Right atrium auricular region (tissue), 2 donors: Measurements from ENCODE around the gene SIGLEC5. TPM values are rescaled to one million over a fixed set of nuclear protein-coding genes. Genes with fewer than 3 reads are reported as not detected.

Experiments used
- DNase-seq: peaks from one replicate; pipeline ENCODE4 v3.0.0-alpha.2; 2019; ENCODE audit warnings: low spot score
- H3K27ac ChIP-seq, 2 donors: fragments of 200-600 bp; sonication (generic); 1 replicate in 1 of 2; 2 replicates in 1 of 2; pipeline ENCODE4 v1.5.1; 2016 to 2019
- H3K27me3 ChIP-seq, 2 donors: fragments of 200-600 bp; sonication (generic); one replicate each; pipeline versions ENCODE4 v1.5.1 to v1.6.0; 2017 to 2019
- H3K36me3 ChIP-seq: fragments of 200-600 bp; sonication (generic); one replicate; pipeline ENCODE4 v1.5.1; 2016
- H3K4me1 ChIP-seq, 2 donors: fragments of 200-600 bp; sonication (generic); one replicate each; pipeline versions ENCODE4 v1.5.1 to v1.6.0; 2017 to 2019
- H3K4me3 ChIP-seq, 2 donors: fragments of 200-600 bp; sonication (generic); 1 replicate in 1 of 2; 2 replicates in 1 of 2; pipeline ENCODE4 v1.5.1; 2017 to 2019; ENCODE audit warnings: mild to moderate bottlenecking in 1 of 2, moderate library complexity in 1 of 2
- H3K9me3 ChIP-seq, 2 donors: fragments of 200-600 bp; sonication (generic); one replicate each; pipeline ENCODE4 v1.5.1; 2019
- total RNA-seq, 2 donors: library from RNA; depleted of rRNA; stranded (reverse); fragments of >200 nt; gene quantifications; one replicate each; pipeline ENCODE4 v1.1.0, GENCODE V29; 2016
- TF ChIP-seq, protein P1 (sequence below), 2 donors: fragments of 200-600 bp; sonication (generic); IDR thresholded peaks; one replicate each; pipeline ENCODE4 v1.5.1; 2019; ENCODE audit warnings: antibody characterized with exemption in 2 of 2

The SIGLEC5 gene
- total RNA-seq, 2 donors from 2014 or later, result 1.7 TPM; not detected in 1

DNA sequence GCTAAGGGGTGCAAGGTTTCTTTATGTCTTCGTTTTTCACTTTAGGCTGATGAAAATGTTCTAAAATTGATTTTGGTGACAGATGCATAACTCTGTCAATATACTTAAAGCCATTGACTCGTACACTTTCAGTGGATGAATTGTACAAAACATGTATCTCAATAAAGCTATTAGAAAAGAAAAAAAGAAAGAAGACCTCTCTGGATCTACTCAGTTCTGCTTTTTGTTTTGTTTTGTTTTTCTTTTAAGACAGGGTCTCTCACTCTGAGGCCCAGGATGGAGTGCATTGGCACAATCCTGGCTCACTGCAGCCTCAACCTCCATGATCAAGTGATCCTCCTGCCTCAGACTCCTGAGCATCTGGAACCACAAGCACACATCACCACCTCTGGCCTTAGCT, 3.5 kb downstream of the SIGLEC5 start:
- Histone ChIP-seq H3K4me3 (no peak overlapping the region), H3K36me3 (no peaks in the 10 kb centered on the region)
- TF ChIP-seq, protein P1, sequence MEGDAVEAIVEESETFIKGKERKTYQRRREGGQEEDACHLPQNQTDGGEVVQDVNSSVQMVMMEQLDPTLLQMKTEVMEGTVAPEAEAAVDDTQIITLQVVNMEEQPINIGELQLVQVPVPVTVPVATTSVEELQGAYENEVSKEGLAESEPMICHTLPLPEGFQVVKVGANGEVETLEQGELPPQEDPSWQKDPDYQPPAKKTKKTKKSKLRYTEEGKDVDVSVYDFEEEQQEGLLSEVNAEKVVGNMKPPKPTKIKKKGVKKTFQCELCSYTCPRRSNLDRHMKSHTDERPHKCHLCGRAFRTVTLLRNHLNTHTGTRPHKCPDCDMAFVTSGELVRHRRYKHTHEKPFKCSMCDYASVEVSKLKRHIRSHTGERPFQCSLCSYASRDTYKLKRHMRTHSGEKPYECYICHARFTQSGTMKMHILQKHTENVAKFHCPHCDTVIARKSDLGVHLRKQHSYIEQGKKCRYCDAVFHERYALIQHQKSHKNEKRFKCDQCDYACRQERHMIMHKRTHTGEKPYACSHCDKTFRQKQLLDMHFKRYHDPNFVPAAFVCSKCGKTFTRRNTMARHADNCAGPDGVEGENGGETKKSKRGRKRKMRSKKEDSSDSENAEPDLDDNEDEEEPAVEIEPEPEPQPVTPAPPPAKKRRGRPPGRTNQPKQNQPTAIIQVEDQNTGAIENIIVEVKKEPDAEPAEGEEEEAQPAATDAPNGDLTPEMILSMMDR (IDR thresholded peaks at IDR 0.05), result no peak

DNA sequence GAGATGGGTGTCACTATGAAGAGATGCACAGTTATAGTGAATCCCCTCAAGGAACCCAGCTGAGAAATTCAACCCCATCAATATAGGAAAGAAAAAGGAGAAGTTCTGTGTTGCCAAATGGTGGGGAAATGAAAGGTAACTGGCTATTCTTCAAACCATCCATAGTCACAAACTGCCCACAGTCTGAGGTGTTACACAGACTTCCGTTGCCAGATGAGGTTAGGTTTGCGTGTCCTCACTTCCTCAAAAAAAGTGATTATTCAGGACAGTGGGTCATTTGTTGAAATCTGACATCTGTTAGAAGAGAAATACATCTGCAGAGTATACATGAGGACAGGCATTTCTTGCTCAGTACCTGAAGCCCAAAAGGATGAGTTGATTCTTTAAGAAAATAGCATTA, 9.0 kb downstream of the SIGLEC5 start:
- no peaks in the 10 kb centered on the region for H3K36me3 ChIP-seq
- H3K27ac ChIP-seq, result no peak overlapping the region
- H3K4me3 ChIP-seq, result no peak overlapping the region
- H3K27me3 ChIP-seq, result no peaks in the 10 kb centered on the region
- H3K9me3 ChIP-seq, result no peaks in the 10 kb centered on the region
- DNase-seq, result no peak
- H3K4me1 ChIP-seq, result no peaks in the 10 kb centered on the region
- TF ChIP-seq, protein P1 (IDR thresholded peaks at IDR 0.05), result no peak

More for the DNA sequence above, 3.5 kb downstream of the SIGLEC5 start:
- no peak for DNase-seq
- H3K27ac ChIP-seq, result no peak overlapping the region
- H3K27me3 ChIP-seq, result no peaks in the 10 kb centered on the region
- H3K4me1 ChIP-seq, result no peaks in the 10 kb centered on the region
- no peaks in the 10 kb centered on the region for H3K9me3 ChIP-seq

DNA sequence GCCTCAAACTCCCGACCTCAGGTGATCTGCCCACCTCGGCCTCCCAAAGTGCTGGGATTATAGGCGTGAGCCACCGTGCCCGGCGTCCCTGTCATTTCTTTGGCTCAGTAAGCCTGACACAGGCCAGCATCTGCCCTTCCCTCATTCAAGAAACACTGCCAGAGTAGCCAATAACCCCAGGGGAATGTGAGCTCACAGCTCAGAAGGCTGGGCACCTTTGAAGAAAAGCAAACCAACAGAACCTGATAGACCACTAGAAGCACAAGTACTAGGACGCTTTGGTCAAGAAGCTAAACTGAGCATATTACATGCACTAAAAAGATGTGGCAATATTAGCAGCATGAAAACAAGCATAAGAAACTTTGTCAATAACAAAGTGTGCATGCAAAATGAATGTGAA, 14.2 kb downstream of the SIGLEC5 start:
- no peak overlapping the region for H3K27ac ChIP-seq
- no peaks in the 10 kb centered on the region for H3K4me1 ChIP-seq
- no peaks in the 10 kb centered on the region for H3K27me3 ChIP-seq
- H3K36me3 ChIP-seq, result no peaks in the 10 kb centered on the region
- no peak for DNase-seq
- no peak overlapping the region for H3K4me3 ChIP-seq
- peaks cover 0 to 6% of the 10 kb centered on the region in 2 donors for H3K9me3 ChIP-seq
- TF ChIP-seq, protein P1 (IDR thresholded peaks at IDR 0.05), result no peak

DNA sequence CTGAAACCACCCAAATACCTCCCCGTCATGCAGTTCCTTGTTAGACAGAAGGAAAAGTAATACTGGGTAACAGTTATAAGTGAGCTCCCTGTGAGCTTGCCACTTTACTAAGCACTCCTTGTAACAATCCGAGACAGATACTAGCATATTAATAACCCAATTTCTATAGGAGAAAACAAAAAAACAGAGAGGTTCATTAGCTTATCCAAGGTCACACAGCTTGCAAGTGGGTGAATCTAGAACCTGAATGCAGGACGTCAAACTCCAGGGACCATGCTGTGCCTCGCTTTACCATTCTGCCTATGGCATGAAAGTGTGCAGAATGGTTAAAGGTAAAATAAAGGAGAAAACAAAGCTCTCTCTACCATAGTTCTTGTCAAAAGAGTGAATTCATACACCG, 15.4 kb downstream of the SIGLEC5 start:
- H3K4me3 ChIP-seq, result no peak overlapping the region
- no peaks in the 10 kb centered on the region for H3K27me3 ChIP-seq
- H3K4me1 ChIP-seq, result no peaks in the 10 kb centered on the region
- peaks cover 0 to 6% of the 10 kb centered on the region in 2 donors for H3K9me3 ChIP-seq
- DNase-seq, result no peak
- TF ChIP-seq, protein P1 (IDR thresholded peaks at IDR 0.05), result no peak
- H3K27ac ChIP-seq, result no peak overlapping the region
- H3K36me3 ChIP-seq, result no peaks in the 10 kb centered on the region

DNA sequence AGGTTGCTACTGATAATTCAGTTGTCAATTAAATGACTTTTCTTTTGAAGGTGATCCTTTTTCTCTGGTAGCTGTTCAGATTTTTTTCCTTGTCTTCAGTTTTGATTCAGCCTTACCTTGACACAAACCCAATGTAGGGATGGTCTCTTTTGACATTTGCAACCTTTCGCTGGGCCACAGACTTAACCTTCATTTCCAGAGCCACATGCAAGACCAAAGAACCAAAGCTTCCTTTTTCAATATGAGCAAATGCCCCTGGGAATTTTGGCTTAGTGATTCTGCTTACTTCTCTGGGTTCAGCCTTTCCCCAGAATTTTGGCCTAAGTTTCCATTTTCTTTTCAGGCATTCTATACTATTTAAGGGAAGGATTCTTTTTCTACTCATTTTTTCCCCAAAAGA, 19.6 kb downstream of the SIGLEC5 start:
- TF ChIP-seq, protein P1 (IDR thresholded peaks at IDR 0.05), result no peak
- no peak overlapping the region for H3K27ac ChIP-seq
- no peaks in the 10 kb centered on the region for H3K36me3 ChIP-seq
- no peak for DNase-seq
- H3K4me3 ChIP-seq, result no peak overlapping the region
- no peaks in the 10 kb centered on the region for H3K4me1 ChIP-seq
- H3K9me3 ChIP-seq, result peaks cover 0 to 6% of the 10 kb centered on the region in 2 donors
- H3K27me3 ChIP-seq, result no peaks in the 10 kb centered on the region

DNA sequence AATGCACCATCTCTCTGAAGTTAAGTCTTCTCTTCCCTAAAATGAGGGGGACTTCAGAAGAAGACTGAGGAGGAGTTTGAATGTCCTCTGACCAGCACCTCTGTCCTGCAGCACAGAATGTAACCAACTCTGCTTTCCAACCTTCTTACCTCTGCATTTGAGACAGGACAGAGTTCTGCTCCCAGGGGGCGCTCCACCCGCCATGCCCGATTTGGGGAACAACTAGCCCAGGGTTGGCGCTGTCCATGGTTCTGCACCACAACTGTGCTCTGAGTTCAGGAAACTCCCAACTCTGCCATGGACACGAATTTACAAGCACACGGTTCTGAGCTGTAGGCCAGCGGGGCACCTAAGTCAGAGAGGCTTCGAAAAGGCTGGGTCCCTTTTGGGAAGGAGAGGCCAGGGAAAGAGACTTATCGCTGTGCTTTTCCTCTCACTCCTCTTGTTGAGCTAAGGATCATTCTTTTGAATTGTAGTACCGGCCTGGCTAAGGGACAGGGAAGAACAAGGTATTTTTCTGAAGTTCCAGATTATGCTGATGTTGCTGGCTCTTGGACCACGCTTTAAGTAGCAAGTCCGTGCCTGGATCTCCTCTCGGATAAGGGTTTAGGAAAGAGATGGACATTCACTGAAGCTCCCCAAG, 22.2 kb downstream of the SIGLEC5 start:
- H3K27ac ChIP-seq, result no peak overlapping the region
- DNase-seq, result no peak
- peaks cover 0 to 5% of the 10 kb centered on the region in 2 donors for H3K9me3 ChIP-seq
- H3K36me3 ChIP-seq, result no peaks in the 10 kb centered on the region
- TF ChIP-seq, protein P1 (IDR thresholded peaks at IDR 0.05), result peak; percentile 12 to 64
- no peak overlapping the region for H3K4me3 ChIP-seq
- H3K4me1 ChIP-seq, result no peaks in the 10 kb centered on the region
- H3K27me3 ChIP-seq, result no peaks in the 10 kb centered on the region
